GM13976 (cell line): ENCODE measurements around the gene IQCM.

Experiments used
- DNase-seq: peaks from one replicate; pipeline ENCODE4 v3.0.0; 2012; ENCODE audit warnings: low spot score
- in situ Hi-C: fragments of 300-500 bp; cut with MboI; formaldehyde crosslinking; loops from one replicate; pipeline ENCODE4 v1.12.0; 2022; ENCODE audit warnings: low sequenced_read_pairs, mixed read lengths, inconsistent platforms; ENCODE audit not compliant: unreplicated experiment
- TF ChIP-seq, protein P1 (sequence below): IDR thresholded peaks from 2 replicates; pipeline ENCODE4 v1.5.1; 2012; ENCODE audit warnings: borderline replicate concordance, mild to moderate bottlenecking; ENCODE audit not compliant: insufficient read depth; ENCODE audit errors: extremely low read depth, missing control alignments, control extremely low read depth

IQCM gene

GRCh38 chr4:149701435-149702156, 114.0 kb downstream of the IQCM start:
- in situ Hi-C loops, result no loop called here
- TF ChIP-seq, protein P1, sequence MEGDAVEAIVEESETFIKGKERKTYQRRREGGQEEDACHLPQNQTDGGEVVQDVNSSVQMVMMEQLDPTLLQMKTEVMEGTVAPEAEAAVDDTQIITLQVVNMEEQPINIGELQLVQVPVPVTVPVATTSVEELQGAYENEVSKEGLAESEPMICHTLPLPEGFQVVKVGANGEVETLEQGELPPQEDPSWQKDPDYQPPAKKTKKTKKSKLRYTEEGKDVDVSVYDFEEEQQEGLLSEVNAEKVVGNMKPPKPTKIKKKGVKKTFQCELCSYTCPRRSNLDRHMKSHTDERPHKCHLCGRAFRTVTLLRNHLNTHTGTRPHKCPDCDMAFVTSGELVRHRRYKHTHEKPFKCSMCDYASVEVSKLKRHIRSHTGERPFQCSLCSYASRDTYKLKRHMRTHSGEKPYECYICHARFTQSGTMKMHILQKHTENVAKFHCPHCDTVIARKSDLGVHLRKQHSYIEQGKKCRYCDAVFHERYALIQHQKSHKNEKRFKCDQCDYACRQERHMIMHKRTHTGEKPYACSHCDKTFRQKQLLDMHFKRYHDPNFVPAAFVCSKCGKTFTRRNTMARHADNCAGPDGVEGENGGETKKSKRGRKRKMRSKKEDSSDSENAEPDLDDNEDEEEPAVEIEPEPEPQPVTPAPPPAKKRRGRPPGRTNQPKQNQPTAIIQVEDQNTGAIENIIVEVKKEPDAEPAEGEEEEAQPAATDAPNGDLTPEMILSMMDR, result no peak

GRCh38 chr4:149700272-149700671, 115.4 kb downstream of the IQCM start:
- TF ChIP-seq, protein P1, result no peak
- in situ Hi-C loops, result no loop called here
- no peak for DNase-seq

More at GRCh38 chr4:149701435-149702156, 114.0 kb downstream of the IQCM start:
- DNase-seq, result no peak

GRCh38 chr4:149699642-149700041, 116.0 kb downstream of the IQCM start:
- in situ Hi-C loops, result no loop called here
- TF ChIP-seq, protein P1, result no peak
- no peak for DNase-seq

DNA sequence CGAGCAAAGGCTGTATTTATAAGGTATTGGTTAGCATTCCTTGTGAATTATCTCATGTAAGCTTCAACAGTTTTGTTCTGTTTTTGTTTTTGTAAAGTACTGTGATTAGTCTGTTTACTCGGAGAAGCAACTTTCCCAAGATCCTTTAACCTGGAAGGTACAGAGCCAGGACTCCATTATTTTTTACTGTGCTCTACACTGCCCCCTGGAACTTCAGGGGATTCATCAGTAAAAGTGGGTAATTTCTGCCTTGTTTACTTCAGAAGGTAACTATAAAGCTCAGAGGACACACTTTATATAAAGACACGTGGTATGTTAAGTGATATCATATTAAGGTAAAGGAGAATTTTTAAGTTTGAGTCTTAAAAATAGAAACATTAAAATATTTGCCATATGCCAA, 124.9 kb downstream of the IQCM start:
- DNase-seq, result no peak
- in situ Hi-C loops, result no loop called here
- TF ChIP-seq, protein P1, result no peak

DNA sequence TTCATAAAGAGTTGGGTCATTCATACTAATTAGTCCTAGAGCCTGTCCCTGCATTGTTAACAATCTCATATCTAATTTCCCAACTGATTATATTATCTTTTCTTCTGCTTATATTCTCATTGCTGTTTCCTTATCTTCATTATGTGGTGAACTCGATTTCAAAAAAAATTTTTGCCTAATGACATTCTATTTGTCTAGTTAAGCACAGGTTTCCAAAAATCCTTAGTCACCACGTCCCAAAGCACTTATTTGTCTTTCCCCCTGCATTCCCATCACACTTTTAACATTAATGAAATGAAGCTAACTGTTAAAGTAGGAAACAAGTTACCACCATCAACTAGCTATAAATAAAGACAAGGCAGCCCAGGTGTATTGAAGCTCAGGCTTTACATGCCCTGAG, 131.1 kb downstream of the IQCM start:
- TF ChIP-seq, protein P1, result no peak
- in situ Hi-C loops, result no loop called here
- DNase-seq, result no peak

GRCh38 chr4:149676076-149676475, 139.6 kb downstream of the IQCM start:
- TF ChIP-seq, protein P1, result no peak
- no peak for DNase-seq
- in situ Hi-C loops, result no loop called here
